Stimulated activated naive B cell treated with anti-CD40 and anti-IgM and Interleukin-4, amounts not matched to agents 10 μg/mL and 1 μg/mL and 100 μg/mL, for 72 hours (primary cell): ENCODE data around the gene EMC9.

ENCODE experiments used
- ATAC-seq, 2 donors: fragments of 150-1000 bp; cut with Tn5 transposase; replicated peaks; 2 replicates each; pipeline ENCODE4 v1.10.0; 2021; ENCODE audit warnings: moderate library complexity in 1 of 2
- DNase-seq: peaks from one replicate; pipeline ENCODE4 v3.0.0; 2021
- H3K27ac Mint-ChIP-seq: one replicate; pipeline ENCODE4 v1.8.0; 2022; ENCODE audit warnings: mild to moderate bottlenecking, mixed read lengths
- H3K27me3 Mint-ChIP-seq, 2 donors: one replicate each; pipeline ENCODE4 v1.8.0; 2022; ENCODE audit warnings: mixed read lengths in 2 of 2
- H3K36me3 Mint-ChIP-seq, 2 donors: one replicate each; pipeline ENCODE4 v1.8.0; 2022; ENCODE audit warnings: mixed read lengths in 2 of 2, mild to moderate bottlenecking in 1 of 2
- H3K4me1 Mint-ChIP-seq, 2 donors: one replicate each; pipeline ENCODE4 v1.8.0; 2022; ENCODE audit warnings: mixed read lengths in 2 of 2, mild to moderate bottlenecking in 1 of 2
- H3K4me3 Mint-ChIP-seq, 2 donors: one replicate each; pipeline ENCODE4 v1.8.0; 2022; ENCODE audit warnings: mild to moderate bottlenecking in 2 of 2, mixed read lengths in 2 of 2, moderate library complexity in 1 of 2
- H3K9me3 Mint-ChIP-seq, 2 donors: one replicate each; pipeline ENCODE4 v1.8.0; 2022; ENCODE audit warnings: mixed read lengths in 2 of 2, mild to moderate bottlenecking in 1 of 2

Gene EMC9

GRCh38 chr14:24093207-24093900, 48.0 kb downstream of the EMC9 start:
- DNase-seq = no peak
- H3K27ac Mint-ChIP-seq = peak overlapping the region; percentile 99
- no peak for ATAC-seq
- peaks cover 27 to 41% of the 10 kb centered on the region in 2 donors for H3K4me1 Mint-ChIP-seq
- no peaks in the 10 kb centered on the region for H3K9me3 Mint-ChIP-seq
- peak overlapping the region; percentile 95 to 99 for H3K4me3 Mint-ChIP-seq
- no peaks in the 10 kb centered on the region for H3K27me3 Mint-ChIP-seq
- H3K36me3 Mint-ChIP-seq = peaks cover 14 to 27% of the 10 kb centered on the region in 2 donors

GRCh38 chr14:24092505-24093206, 48.7 kb downstream of the EMC9 start:
- no peak overlapping the region for H3K27ac Mint-ChIP-seq
- DNase-seq = no peak
- ATAC-seq = no peak
- H3K4me1 Mint-ChIP-seq = peaks cover 27 to 41% of the 10 kb centered on the region in 2 donors
- H3K36me3 Mint-ChIP-seq = peaks cover 9 to 23% of the 10 kb centered on the region in 2 donors
- no peaks in the 10 kb centered on the region for H3K27me3 Mint-ChIP-seq
- peak overlapping the region in 1 of 2 donors; percentile 99 for H3K4me3 Mint-ChIP-seq
- no peaks in the 10 kb centered on the region for H3K9me3 Mint-ChIP-seq

GRCh38 chr14:24092110-24092504, 49.3 kb downstream of the EMC9 start:
- Mint-ChIP-seq H3K27ac (no peak overlapping the region), H3K4me3 (no peak overlapping the region), H3K36me3 (peaks cover 9 to 23% of the 10 kb centered on the region in 2 donors), H3K9me3 (no peaks in the 10 kb centered on the region), H3K27me3 (no peaks in the 10 kb centered on the region), H3K4me1 (peaks cover 27 to 41% of the 10 kb centered on the region in 2 donors)
- ATAC-seq (no peak), DNase-seq (no peak)

GRCh38 chr14:24089890-24090289, 51.5 kb downstream of the EMC9 start:
- Mint-ChIP-seq H3K36me3 (peaks cover 0 to 6% of the 10 kb centered on the region in 2 donors), H3K27ac (no peak overlapping the region), H3K9me3 (no peaks in the 10 kb centered on the region), H3K4me1 (peaks cover 15 to 22% of the 10 kb centered on the region in 2 donors), H3K4me3 (no peak overlapping the region), H3K27me3 (no peaks in the 10 kb centered on the region)
- ATAC-seq (no peak), DNase-seq (no peak)
